Ascending aorta (tissue), 2 donors: Measurements from ENCODE around the gene ZIC4. TPM values are rescaled to one million over a fixed set of nuclear protein-coding genes. Genes with fewer than 3 reads are reported as not detected.
A peak's percentile ranks its signal among the peaks of the same experiment; 100 is the strongest.

Experiments
- DNase-seq, 2 donors: peaks; one replicate each; pipeline ENCODE4 v3.0.0-alpha.2; 2019; ENCODE audit warnings: low spot score in 2 of 2
- H3K27ac ChIP-seq, 2 donors: fragments of 200-600 bp; sonication (generic); one replicate each; pipeline ENCODE4 v1.5.1; 2016 to 2017; ENCODE audit warnings: mild to moderate bottlenecking in 1 of 2
- H3K27me3 ChIP-seq: fragments of 200-600 bp; sonication (generic); one replicate; pipeline ENCODE4 v1.5.1; 2017
- H3K36me3 ChIP-seq, 2 donors: fragments of 200-600 bp; sonication (generic); one replicate each; pipeline ENCODE4 v1.5.1; 2016
- H3K4me1 ChIP-seq, 2 donors: fragments of 200-600 bp; sonication (generic); one replicate each; pipeline ENCODE4 v1.5.1; 2016 to 2017; ENCODE audit warnings: mild to moderate bottlenecking in 1 of 2
- H3K4me3 ChIP-seq, 2 donors: fragments of 200-600 bp; sonication (generic); one replicate each; pipeline ENCODE4 v1.5.1; 2016 to 2017; ENCODE audit warnings: mild to moderate bottlenecking in 1 of 2
- H3K9me3 ChIP-seq, 2 donors: fragments of 200-600 bp; sonication (generic); one replicate each; pipeline ENCODE4 v1.5.1; 2016
- intact Hi-C: fragments of 100-400 bp; cut with DNase I; formaldehyde crosslinking; loops from one replicate; pipeline ENCODE4 v1.15.1; 2023
- total RNA-seq: library from RNA; depleted of rRNA; stranded (reverse); fragments of >200 nt; gene quantifications from one replicate; pipeline ENCODE4 v1.1.0, GENCODE V29; 2016
- TF ChIP-seq, protein P1 (sequence below), 3 experiments: fragments of 200-600 bp in 2 of 3; fragments of 450-650 bp in 1 of 3; sonication (generic) in 2 of 3; IDR thresholded peaks; one replicate each; pipeline ENCODE4 v1.5.1; 2016 to 2019; ENCODE audit warnings: antibody characterized with exemption in 3 of 3, mild to moderate bottlenecking in 1 of 3, moderate library complexity in 1 of 3

Gene ZIC4
- total RNA-seq, 1 donor from 2014 or later, result not detected

- intact Hi-C loops, result no loop called here
- DNase-seq, result no peak
- TF ChIP-seq, protein P1, sequence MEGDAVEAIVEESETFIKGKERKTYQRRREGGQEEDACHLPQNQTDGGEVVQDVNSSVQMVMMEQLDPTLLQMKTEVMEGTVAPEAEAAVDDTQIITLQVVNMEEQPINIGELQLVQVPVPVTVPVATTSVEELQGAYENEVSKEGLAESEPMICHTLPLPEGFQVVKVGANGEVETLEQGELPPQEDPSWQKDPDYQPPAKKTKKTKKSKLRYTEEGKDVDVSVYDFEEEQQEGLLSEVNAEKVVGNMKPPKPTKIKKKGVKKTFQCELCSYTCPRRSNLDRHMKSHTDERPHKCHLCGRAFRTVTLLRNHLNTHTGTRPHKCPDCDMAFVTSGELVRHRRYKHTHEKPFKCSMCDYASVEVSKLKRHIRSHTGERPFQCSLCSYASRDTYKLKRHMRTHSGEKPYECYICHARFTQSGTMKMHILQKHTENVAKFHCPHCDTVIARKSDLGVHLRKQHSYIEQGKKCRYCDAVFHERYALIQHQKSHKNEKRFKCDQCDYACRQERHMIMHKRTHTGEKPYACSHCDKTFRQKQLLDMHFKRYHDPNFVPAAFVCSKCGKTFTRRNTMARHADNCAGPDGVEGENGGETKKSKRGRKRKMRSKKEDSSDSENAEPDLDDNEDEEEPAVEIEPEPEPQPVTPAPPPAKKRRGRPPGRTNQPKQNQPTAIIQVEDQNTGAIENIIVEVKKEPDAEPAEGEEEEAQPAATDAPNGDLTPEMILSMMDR (IDR thresholded peaks at IDR 0.05), result no peak
- Histone ChIP-seq H3K9me3 (peaks cover 0 to 4% of the 10 kb centered on the region in 2 donors), H3K27ac (no peak overlapping the region), H3K4me3 (no peak overlapping the region), H3K4me1 (peaks cover 0 to 7% of the 10 kb centered on the region in 2 donors), H3K27me3 (peaks cover 53% of the 10 kb centered on the region), H3K36me3 (no peaks in the 10 kb centered on the region)
Observed at GRCh38 chr3:147416931-147417330, 10.6 kb upstream of the ZIC4 start.

GRCh38 chr3:147415874-147416273 is 9.5 kb upstream of the ZIC4 start:
- H3K27me3 ChIP-seq, result peaks cover 47% of the 10 kb centered on the region
- H3K4me3 ChIP-seq, result no peak overlapping the region
- no peaks in the 10 kb centered on the region for H3K36me3 ChIP-seq
- DNase-seq, result no peak
- no peak overlapping the region for H3K27ac ChIP-seq
- peaks cover 0 to 7% of the 10 kb centered on the region in 2 donors for H3K4me1 ChIP-seq
- intact Hi-C loops, result no loop called here
- peaks cover 0 to 4% of the 10 kb centered on the region in 2 donors for H3K9me3 ChIP-seq
- TF ChIP-seq, protein P1 (IDR thresholded peaks at IDR 0.05), result no peak

GRCh38 chr3:147415286-147415685 is 8.9 kb upstream of the ZIC4 start:
- no peak for DNase-seq
- Histone ChIP-seq H3K9me3 (peaks cover 0 to 4% of the 10 kb centered on the region in 2 donors), H3K4me1 (peaks cover 5 to 8% of the 10 kb centered on the region in 2 donors), H3K36me3 (no peaks in the 10 kb centered on the region), H3K4me3 (no peak overlapping the region), H3K27me3 (peaks cover 47% of the 10 kb centered on the region), H3K27ac (no peak overlapping the region)
- TF ChIP-seq, protein P1 (IDR thresholded peaks at IDR 0.05), result no peak
- intact Hi-C loops, result no loop called here

DNA sequence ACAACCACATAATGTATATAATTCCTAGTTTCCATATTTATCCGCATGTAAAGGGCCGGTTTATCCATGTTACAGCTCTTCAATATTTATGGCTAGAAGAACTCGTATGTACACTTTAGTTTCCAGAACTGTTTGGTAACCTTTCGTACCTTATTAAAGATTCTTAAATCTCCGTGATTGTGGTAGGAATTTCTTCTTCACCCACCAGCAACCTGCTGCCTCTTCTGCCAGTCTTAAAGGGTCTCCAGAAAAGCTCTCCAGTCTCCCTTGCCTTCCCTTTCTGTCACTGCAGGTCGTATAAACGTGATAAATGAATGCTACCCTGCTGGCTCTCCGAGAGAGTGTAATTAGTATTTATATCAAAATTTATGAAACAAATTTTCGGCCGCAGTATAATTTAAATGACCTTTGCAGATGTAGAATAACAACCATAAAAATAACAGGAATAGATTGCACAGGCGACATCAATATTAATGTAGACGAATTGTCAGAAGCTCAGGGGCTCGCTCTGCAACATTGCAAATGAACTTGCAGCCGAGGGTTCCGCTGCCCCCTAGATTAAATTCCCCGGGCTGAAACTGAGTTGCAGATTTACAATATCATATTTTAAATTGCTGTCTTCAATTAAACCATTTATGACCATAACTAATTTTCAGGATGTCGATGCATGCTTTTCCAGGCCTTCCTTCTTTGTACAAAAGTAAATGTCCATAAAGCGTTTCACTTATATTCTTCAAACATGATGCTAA is 8.2 kb upstream of the ZIC4 start:
- Histone ChIP-seq H3K4me1 (peaks cover 9 to 15% of the 10 kb centered on the region in 2 donors), H3K9me3 (peaks cover 0 to 4% of the 10 kb centered on the region in 2 donors), H3K27ac (no peak overlapping the region), H3K36me3 (no peaks in the 10 kb centered on the region), H3K27me3 (peaks cover 47% of the 10 kb centered on the region), H3K4me3 (no peak overlapping the region)
- DNase-seq, result no peak
- intact Hi-C loops, result no loop called here
- TF ChIP-seq, protein P1 (IDR thresholded peaks at IDR 0.05), result no peak

DNA sequence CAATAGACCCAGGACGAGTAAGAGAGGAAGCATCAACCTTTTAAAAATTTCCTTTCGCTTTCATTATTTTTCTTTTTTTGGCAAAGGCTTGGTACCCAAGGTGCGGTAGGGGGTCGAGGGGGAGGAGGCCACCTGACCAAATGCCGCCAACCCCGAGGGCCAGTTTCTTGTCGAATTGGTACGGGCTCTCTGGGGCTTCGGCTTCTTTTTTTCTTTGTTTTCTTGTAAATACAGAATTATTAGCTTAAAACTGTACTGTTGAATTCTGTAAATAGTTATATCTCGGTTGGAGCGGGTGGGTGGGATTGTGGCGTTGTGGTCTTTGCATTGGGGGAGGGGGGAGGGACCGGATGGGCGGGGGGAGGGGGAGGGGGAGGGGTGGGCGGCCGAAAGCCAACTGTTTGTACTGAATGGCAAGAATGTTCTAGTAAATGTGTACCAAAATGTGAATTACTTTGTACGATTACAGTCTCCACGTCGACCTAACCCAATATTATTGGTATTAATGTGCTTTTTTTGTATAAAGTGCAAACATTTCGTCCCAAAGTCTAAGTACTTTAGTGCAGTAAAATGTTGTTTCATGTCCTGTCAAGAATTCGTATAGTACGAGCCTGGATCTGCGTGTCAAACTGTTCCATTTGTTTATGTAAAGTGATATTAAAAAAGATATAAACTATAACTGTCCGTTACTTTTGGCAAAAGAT is 7.5 kb upstream of the ZIC4 start:
- intact Hi-C loops, result no loop called here
- H3K27me3 ChIP-seq, result peaks cover 44% of the 10 kb centered on the region
- no peak for DNase-seq

More for the DNA sequence above, 7.5 kb upstream of the ZIC4 start:
- Histone ChIP-seq H3K27ac (no peak overlapping the region), H3K9me3 (peaks cover 0 to 4% of the 10 kb centered on the region in 2 donors), H3K4me3 (peak overlapping the region; percentile 26 to 31), H3K4me1 (peaks cover 9% of the 10 kb centered on the region in 2 donors), H3K36me3 (no peaks in the 10 kb centered on the region)
- TF ChIP-seq, protein P1 (IDR thresholded peaks at IDR 0.05), result no peak
